ENCODE data around the gene SGMS1. TPM values are rescaled to one million over a fixed set of nuclear protein-coding genes. Genes with fewer than 3 reads are reported as not detected.

The SGMS1 gene
- total and polyA plus RNA-seq, 2 experiments from 2014 or later: 15.0 to 34.7 TPM

DNA sequence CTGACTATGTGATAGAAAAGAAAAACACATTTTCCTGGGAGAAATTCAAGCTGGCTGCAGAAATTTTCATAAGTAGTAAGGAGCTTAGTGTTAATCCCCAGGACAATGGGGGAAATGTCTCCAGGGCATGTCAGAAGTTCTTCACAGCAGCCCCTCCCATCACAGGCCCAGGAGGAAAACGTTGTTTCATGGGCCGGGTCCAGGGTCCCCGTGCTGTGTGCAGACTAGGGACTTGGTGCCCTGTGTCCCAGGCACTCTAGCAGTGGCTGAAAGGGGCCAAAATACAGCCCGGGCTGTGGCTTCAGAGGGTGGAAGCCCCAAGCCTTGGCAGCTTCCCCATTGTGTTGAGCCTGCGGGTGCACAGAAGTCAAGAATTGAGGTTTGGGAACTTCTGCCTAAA lies 273.4 kb downstream of the SGMS1 start:
- Histone ChIP-seq H3K36me3 (ENCODE audit: insufficient read depth) (peaks cover 5% of the 10 kb centered on the region), H3F3A (replicated peaks; ENCODE audit: low read depth) (no peaks in the 10 kb centered on the region), H3K4me1 (ENCODE audit: insufficient read depth) (no peaks in the 10 kb centered on the region), H3K27ac (ENCODE audit: low read depth) (no peak overlapping the region), H2AFZ (no peak overlapping the region), H3K4me2 (no peak overlapping the region), H3K79me2 (replicated peaks; ENCODE audit: insufficient read depth) (peaks cover 14% of the 10 kb centered on the region), H3K9me2 (ENCODE audit: insufficient read depth) (peaks cover 12% of the 10 kb centered on the region; the same call in 1 of the 2 replicates), H3K27me3 (ENCODE audit: insufficient read depth) (no peaks in the 10 kb centered on the region), H4K20me1 (replicated peaks; ENCODE audit: insufficient read depth) (no peaks in the 10 kb centered on the region), H3K4me3 (no peak overlapping the region)
- no peak for TF ChIP-seq POLR2AphosphoS5 (IDR thresholded peaks at IDR 0.05; ENCODE audit: low read depth)
- no peak for TF ChIP-seq JUNB (IDR thresholded peaks at IDR 0.05; ENCODE audit: unreplicated experiment)
- TF ChIP-seq ZNF114 (CRISPR knock-in tag; IDR thresholded peaks at IDR 0.05): no peak
- TF ChIP-seq ZNF462 (CRISPR knock-in tag; IDR thresholded peaks at IDR 0.05): no peak
- H3K4me1 Mint-ChIP-seq: no peaks in the 10 kb centered on the region; the same call in 2 of the 3 replicates
- no peak overlapping the region for H3K4me3 Mint-ChIP-seq
- no peak overlapping the region for H3K27ac Mint-ChIP-seq
- no peak for DNase-seq (ENCODE audit: low spot score)
- H3K27me3 Mint-ChIP-seq (ENCODE audit: insufficient read depth, low read depth, poor library complexity): peaks cover 2% of the 10 kb centered on the region
- no peak for ATAC-seq
- peaks cover 42% of the 10 kb centered on the region for H3K36me3 Mint-ChIP-seq (ENCODE audit: low read depth)
- H3K9me3 Mint-ChIP-seq: peaks cover 38% of the 10 kb centered on the region

DNA sequence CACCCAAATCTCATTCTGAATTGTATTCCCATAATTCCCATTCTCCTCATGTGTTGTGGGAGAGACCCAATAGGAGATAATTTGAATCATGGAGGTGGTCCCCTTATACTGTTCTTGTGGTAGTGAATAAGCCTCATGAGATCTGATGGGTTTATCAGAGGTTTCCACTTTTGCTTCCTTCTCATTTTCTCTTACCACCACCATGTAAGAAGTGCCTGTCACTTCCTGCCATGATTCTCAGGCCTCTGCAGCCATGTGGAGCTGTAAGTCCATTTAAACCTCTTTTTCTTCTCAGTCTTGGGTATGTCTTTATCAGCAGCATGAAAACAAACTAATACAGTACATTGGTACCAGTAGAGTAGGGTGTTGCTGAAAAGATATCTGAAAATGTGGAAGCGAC lies 274.2 kb downstream of the SGMS1 start:
- Mint-ChIP-seq H3K4me1 (no peaks in the 10 kb centered on the region; the same call in 2 of the 3 replicates), H3K27ac (no peak overlapping the region), H3K4me3 (no peak overlapping the region), H3K9me3 (peaks cover 32% of the 10 kb centered on the region), H3K36me3 (ENCODE audit: low read depth) (peaks cover 37% of the 10 kb centered on the region), H3K27me3 (ENCODE audit: insufficient read depth, low read depth, poor library complexity) (peaks cover under 1% of the 10 kb centered on the region)
- H3K79me2 ChIP-seq (replicated peaks; ENCODE audit: insufficient read depth): peaks cover 13% of the 10 kb centered on the region
- no peak overlapping the region for H3K4me2 ChIP-seq
- ATAC-seq (no peak), DNase-seq (ENCODE audit: low spot score) (no peak)
- no peaks in the 10 kb centered on the region for H3K27me3 ChIP-seq (ENCODE audit: insufficient read depth)
- no peak overlapping the region for H2AFZ ChIP-seq
- no peaks in the 10 kb centered on the region for H4K20me1 ChIP-seq (replicated peaks; ENCODE audit: insufficient read depth)
- no peaks in the 10 kb centered on the region for H3F3A ChIP-seq (replicated peaks; ENCODE audit: low read depth)
- H3K36me3 ChIP-seq (ENCODE audit: insufficient read depth): peaks cover 5% of the 10 kb centered on the region
- H3K27ac ChIP-seq (ENCODE audit: low read depth): no peak overlapping the region
- H3K9me2 ChIP-seq (ENCODE audit: insufficient read depth): peaks cover 12% of the 10 kb centered on the region; the same call in 1 of the 2 replicates
- no peaks in the 10 kb centered on the region for H3K4me1 ChIP-seq (ENCODE audit: insufficient read depth)
- H3K4me3 ChIP-seq: no peak overlapping the region
- TF ChIP-seq ZNF331 (CRISPR knock-in tag; IDR thresholded peaks at IDR 0.05; ENCODE audit: low read depth): no peak
- TF ChIP-seq ZNF462 (CRISPR knock-in tag; IDR thresholded peaks at IDR 0.05): no peak
- TF ChIP-seq EZH2phosphoT487 (IDR thresholded peaks at IDR 0.05; ENCODE audit: unreplicated experiment): no peak
- TF ChIP-seq POLR2AphosphoS5 (IDR thresholded peaks at IDR 0.05; ENCODE audit: low read depth): no peak
